ENCODE results near the gene UBE2E2. TPM values are rescaled to one million over a fixed set of nuclear protein-coding genes. Genes with fewer than 3 reads are reported as not detected.

Gene UBE2E2
- total and polyA plus RNA-seq, 2 donors from 2014 or later: 40.9 to 61.7 TPM

DNA sequence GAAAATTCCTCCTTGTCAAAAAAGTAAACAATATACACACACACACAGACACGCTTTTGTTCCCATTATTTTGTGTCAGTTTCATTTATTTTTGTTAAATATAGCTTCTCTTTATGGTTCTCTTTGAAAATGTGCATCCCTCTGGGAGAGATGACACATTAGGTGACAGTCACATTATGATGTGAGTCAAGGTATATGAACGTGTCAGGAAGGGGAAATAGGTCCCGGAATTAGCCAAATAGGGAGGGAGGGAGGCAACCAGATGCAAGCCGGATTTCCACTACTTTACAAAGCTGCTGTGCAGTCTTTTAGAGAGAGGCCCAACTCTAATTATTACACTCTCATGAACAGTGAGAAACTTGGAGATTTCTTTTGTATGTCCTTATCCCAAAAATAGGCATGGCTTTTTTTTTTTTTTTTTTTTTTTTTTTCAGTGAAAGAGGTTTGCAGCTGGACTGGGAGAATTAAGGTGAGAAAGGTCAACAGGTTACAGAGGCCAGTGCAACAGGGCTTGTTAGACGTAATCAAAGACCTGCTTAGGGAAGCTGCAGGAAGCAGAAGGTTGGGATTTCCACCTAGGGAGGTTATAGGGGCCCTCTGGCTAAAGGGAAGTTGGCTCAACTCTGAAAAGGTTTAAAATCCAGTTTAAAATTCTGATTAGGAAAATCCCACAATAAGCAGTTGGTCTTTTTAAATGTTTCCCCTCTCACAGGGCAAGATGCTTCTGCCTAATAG is 362.1 kb downstream of the UBE2E2 start:
- H3K9me3 ChIP-seq (ENCODE audit: control insufficient read depth in 2 of 3, insufficient read depth in 1 of 3, low read length in 3 of 3): no peaks in the 10 kb centered on the region
- H3K4me3 ChIP-seq (ENCODE audit: low read length in 3 of 3): no peak overlapping the region
- no peaks in the 10 kb centered on the region for H3K36me3 ChIP-seq (ENCODE audit: control insufficient read depth in 2 of 3, insufficient read depth in 3 of 3, low read length in 3 of 3)
- H3K9ac ChIP-seq (ENCODE audit: low read length in 3 of 3): no peak overlapping the region
- DNase-seq (no peak), FAIRE-seq (no peak)
- intact Hi-C loops (cut with DNase I): no loop called here
- TF ChIP-seq, protein P1, sequence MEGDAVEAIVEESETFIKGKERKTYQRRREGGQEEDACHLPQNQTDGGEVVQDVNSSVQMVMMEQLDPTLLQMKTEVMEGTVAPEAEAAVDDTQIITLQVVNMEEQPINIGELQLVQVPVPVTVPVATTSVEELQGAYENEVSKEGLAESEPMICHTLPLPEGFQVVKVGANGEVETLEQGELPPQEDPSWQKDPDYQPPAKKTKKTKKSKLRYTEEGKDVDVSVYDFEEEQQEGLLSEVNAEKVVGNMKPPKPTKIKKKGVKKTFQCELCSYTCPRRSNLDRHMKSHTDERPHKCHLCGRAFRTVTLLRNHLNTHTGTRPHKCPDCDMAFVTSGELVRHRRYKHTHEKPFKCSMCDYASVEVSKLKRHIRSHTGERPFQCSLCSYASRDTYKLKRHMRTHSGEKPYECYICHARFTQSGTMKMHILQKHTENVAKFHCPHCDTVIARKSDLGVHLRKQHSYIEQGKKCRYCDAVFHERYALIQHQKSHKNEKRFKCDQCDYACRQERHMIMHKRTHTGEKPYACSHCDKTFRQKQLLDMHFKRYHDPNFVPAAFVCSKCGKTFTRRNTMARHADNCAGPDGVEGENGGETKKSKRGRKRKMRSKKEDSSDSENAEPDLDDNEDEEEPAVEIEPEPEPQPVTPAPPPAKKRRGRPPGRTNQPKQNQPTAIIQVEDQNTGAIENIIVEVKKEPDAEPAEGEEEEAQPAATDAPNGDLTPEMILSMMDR (IDR thresholded peaks at IDR 0.05; ENCODE audit: borderline replicate concordance, extremely low read depth, insufficient read depth): no peak
- no peaks in the 10 kb centered on the region for H3K4me1 ChIP-seq (ENCODE audit: control insufficient read depth in 2 of 3, insufficient read depth in 2 of 3, low read depth in 1 of 3, low read length in 3 of 3)
- H3K27me3 ChIP-seq (ENCODE audit: control insufficient read depth, insufficient read depth, low read length): no peaks in the 10 kb centered on the region
- no peak overlapping the region for H3K27ac ChIP-seq (ENCODE audit: low read depth in 2 of 2, low read length in 2 of 2)

DNA sequence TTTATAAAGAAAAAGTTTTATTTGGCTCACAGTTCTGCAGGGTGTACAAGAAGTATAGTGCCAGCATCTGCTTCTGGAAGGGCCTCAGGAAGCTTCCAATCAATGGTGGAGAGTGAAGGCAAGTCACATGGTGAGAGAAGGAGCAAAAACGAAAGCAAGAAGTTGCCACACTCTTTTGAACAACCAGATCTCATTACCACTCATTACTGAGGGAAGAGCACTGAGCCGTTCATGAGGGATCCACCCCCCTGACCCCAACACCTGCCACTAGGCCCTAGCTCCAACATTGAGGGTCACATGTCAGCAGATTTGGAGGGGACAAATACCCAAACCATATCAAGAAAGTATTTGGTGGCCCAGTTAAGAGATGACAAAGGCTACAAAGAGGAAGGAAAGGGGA is 363.4 kb downstream of the UBE2E2 start:
- Histone ChIP-seq H3K4me1 (ENCODE audit: control insufficient read depth in 2 of 3, insufficient read depth in 2 of 3, low read depth in 1 of 3, low read length in 3 of 3) (no peaks in the 10 kb centered on the region), H3K36me3 (ENCODE audit: control insufficient read depth in 2 of 3, insufficient read depth in 3 of 3, low read length in 3 of 3) (no peaks in the 10 kb centered on the region), H3K27ac (ENCODE audit: low read depth in 2 of 2, low read length in 2 of 2) (no peak overlapping the region), H3K9ac (ENCODE audit: low read length in 3 of 3) (no peak overlapping the region), H3K9me3 (ENCODE audit: control insufficient read depth in 2 of 3, insufficient read depth in 1 of 3, low read length in 3 of 3) (no peaks in the 10 kb centered on the region), H3K27me3 (ENCODE audit: control insufficient read depth, insufficient read depth, low read length) (no peaks in the 10 kb centered on the region), H3K4me3 (ENCODE audit: low read length in 3 of 3) (no peak overlapping the region)
- no peak for DNase-seq
- TF ChIP-seq, protein P1 (IDR thresholded peaks at IDR 0.05; ENCODE audit: borderline replicate concordance, extremely low read depth, insufficient read depth): no peak
- intact Hi-C loops (cut with DNase I): no loop called here
- FAIRE-seq: no peak

DNA sequence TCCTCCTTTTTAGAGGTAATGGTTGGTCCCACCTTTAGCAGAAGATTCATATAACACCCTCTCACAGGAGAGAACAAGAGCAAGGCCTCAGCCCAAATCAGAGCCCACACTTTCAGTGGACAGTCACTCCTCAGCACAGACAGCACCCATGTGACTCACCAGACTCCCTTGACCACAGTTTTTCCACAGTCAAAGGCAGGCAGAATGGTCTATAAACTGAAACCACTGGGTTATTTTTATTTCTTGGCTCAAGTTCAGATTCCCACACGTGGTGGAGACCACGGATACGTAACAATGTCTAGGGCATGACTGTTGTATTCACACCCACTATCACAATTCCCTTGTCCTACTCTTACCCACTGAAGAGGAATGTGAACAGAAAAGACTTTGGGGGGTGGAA is 364.8 kb downstream of the UBE2E2 start:
- Histone ChIP-seq H3K27ac (ENCODE audit: low read depth in 2 of 2, low read length in 2 of 2) (no peak overlapping the region), H3K27me3 (ENCODE audit: control insufficient read depth, insufficient read depth, low read length) (no peaks in the 10 kb centered on the region), H3K4me3 (ENCODE audit: low read length in 3 of 3) (no peak overlapping the region), H3K4me1 (ENCODE audit: control insufficient read depth in 2 of 3, insufficient read depth in 2 of 3, low read depth in 1 of 3, low read length in 3 of 3) (no peaks in the 10 kb centered on the region), H3K9me3 (ENCODE audit: control insufficient read depth in 2 of 3, insufficient read depth in 1 of 3, low read length in 3 of 3) (no peaks in the 10 kb centered on the region), H3K9ac (ENCODE audit: low read length in 3 of 3) (no peak overlapping the region), H3K36me3 (ENCODE audit: control insufficient read depth in 2 of 3, insufficient read depth in 3 of 3, low read length in 3 of 3) (no peaks in the 10 kb centered on the region)
- FAIRE-seq (no peak), DNase-seq (no peak)
- intact Hi-C loops (cut with DNase I): no loop called here
- TF ChIP-seq, protein P1 (IDR thresholded peaks at IDR 0.05; ENCODE audit: borderline replicate concordance, extremely low read depth, insufficient read depth): no peak

DNA sequence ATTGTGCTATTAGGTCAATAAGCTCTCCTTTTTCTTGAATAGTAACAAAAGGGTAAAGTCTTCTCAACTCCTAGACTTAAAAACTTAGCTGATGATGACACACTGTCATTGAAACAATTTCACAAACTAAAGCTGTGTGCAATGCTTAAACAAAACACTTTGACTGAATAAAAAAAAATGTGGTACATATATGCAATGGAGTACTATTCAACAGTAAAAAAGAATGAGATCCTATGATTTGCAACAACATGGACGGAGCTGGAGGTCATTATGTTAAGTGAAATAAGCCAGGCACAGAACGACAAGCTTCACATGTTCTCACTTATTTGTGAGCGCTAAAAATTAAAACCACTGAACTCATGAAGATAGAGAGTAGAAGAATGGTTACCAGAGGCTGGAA is 370.7 kb downstream of the UBE2E2 start:
- TF ChIP-seq, protein P1 (IDR thresholded peaks at IDR 0.05; ENCODE audit: borderline replicate concordance, extremely low read depth, insufficient read depth): no peak
- no peaks in the 10 kb centered on the region for H3K36me3 ChIP-seq (ENCODE audit: control insufficient read depth in 2 of 3, insufficient read depth in 3 of 3, low read length in 3 of 3)
- H3K9me3 ChIP-seq (ENCODE audit: control insufficient read depth in 2 of 3, insufficient read depth in 1 of 3, low read length in 3 of 3): no peaks in the 10 kb centered on the region
- H3K9ac ChIP-seq (ENCODE audit: low read length in 3 of 3): no peak overlapping the region
- DNase-seq (no peak), FAIRE-seq (no peak)
- H3K4me3 ChIP-seq (ENCODE audit: low read length in 3 of 3): no peak overlapping the region
- no peaks in the 10 kb centered on the region for H3K27me3 ChIP-seq (ENCODE audit: control insufficient read depth, insufficient read depth, low read length)
- intact Hi-C loops (cut with DNase I): no loop called here
- no peaks in the 10 kb centered on the region for H3K4me1 ChIP-seq (ENCODE audit: control insufficient read depth in 2 of 3, insufficient read depth in 2 of 3, low read depth in 1 of 3, low read length in 3 of 3)
- no peak overlapping the region for H3K27ac ChIP-seq (ENCODE audit: low read depth in 2 of 2, low read length in 2 of 2)
